Stimulated activated CD4-positive, alpha-beta T cell treated with anti-CD3 and anti-CD28 coated beads, Interleukin-1b, Interleukin-23, amount 100 ng/mL, for 48 hours (primary cell): ENCODE data around the gene HHAT.
"Not testable (repeated sequence)": the region's sequence is repeated elsewhere in the genome, so short reads cannot be mapped to it uniquely, and the experiment has no call there.

Experiments
- DNase-seq: peaks from one replicate; pipeline ENCODE4 v3.0.0-alpha.2; 2020

The HHAT gene

GRCh38 chr1:210653771-210654170 is 325.1 kb downstream of the HHAT start:
- DNase-seq, result no peak

GRCh38 chr1:210654176-210654981 is 325.7 kb downstream of the HHAT start:
- peak; percentile 13 for DNase-seq

GRCh38 chr1:210655511-210655910 is 326.8 kb downstream of the HHAT start:
- no peak for DNase-seq

GRCh38 chr1:210657806-210658205 is 329.1 kb downstream of the HHAT start:
- DNase-seq, result no peak

DNA sequence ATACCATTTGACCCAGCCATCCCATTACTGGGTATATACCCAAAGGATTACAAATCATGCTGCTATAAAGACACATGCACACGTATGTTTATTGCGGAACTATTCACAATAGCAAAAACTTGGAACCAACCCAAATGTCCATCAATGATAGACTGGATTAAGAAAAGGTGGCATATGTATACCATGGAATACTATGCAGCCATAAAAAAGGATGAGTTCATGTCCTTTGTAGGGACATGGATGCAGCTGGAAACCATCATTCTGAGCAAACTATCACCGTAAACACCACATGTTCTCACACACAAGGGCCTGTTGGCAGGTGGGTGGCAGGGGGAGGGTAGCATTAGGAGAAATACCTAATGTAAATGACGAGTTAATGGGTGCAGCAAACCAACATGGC is 332.8 kb downstream of the HHAT start:
- DNase-seq, result not testable (repeated sequence)

DNA sequence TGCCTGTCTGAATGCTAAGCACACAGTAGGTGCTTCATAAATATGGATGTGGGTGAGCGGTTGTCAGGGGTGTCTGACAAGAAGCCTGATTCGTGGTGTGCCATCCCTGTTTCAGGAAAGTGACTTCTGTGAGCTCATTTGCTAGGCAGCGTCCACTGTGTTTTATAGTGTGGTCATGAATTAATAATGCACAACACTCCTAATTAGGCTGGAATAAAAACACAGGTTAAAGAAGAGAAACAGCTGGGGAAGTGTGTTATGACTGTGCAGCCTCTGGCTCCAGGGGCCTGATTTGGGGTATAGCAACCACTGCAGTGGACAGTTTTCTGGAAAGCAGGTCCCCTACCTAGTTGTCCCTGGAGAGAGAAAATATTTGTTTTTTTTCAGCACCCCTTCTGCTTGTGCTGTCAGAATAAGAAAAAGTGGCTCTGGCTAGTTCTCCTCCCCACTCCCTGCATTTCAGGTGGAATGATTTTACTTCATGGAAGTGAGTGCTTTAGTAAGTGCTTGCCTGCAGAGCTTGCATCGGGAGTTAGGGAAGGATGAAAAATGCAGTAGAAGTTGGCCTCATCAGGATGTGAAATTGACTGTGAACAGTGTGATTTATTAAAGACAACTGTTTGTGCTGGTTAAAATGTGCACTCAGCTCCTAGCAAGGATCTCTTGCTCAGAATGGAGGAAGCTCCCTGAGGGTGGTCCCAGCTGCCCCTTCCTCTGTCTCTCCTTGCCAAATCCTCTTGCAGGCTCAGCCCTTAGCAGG is 333.8 kb downstream of the HHAT start:
- DNase-seq, result no peak

- DNase-seq, result no peak
Observed at GRCh38 chr1:210663730-210664573, 335.2 kb downstream of the HHAT start.

DNA sequence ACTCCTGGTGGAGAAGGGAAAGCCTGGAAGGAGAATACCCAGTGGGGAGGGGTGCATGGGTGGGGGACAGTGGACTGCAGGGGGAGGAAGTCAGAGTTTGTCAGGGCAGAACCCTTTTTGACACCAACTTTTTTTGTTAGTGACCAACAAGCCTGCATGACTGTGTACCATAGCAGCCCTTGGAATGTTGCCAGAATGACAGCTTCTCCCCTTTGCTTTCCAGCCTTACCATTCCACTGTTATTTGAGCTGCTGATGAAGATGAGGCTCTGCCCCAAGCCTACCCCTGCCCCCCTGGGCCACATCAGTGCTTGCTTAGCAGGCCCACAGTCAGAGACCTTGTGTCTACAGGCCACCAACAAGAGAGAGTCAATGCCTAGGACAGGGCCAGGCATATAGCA is 341.2 kb downstream of the HHAT start:
- no peak for DNase-seq

DNA sequence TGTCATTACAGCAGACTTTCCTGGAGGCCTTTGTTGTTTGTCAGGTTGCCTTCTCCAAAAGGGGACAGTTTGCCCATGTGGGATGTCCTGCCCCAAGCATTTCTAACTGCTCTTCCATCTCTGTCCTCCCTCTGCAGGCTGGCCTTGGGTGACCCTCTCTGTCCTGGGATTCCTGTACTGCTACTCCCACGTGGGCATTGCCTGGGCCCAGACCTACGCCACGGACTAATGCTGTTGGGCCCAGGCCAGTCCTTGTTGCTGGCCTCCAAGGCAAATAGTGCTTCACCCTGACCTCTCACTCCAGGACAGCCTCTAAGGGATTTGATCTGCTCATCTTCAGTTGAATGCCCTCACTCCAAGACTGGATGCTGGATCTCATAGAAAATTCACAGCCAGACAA is 345.4 kb downstream of the HHAT start:
- no peak for DNase-seq

GRCh38 chr1:210676539-210676938 is 347.8 kb downstream of the HHAT start:
- no peak for DNase-seq

- DNase-seq, result no peak
Observed at GRCh38 chr1:210677533-210677932, 348.8 kb downstream of the HHAT start.

DNA sequence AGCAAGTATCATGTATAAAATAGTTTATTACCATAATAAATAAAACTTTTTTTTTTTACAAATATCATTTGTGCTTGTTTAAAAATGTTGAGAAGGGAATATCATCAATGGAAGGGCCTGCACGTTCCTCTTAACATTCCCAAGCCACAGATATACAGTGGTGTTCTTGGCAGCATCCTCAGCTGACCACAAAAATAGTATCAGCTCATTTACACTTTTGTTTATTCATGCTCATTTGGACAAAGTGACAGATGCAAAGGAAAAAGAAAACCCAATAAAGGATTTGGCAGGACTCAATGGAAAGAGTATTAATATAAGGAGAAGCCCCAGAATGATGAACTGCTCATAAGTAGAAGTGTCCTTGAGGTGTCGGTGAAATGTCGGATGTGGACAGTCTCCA is 349.6 kb downstream of the HHAT start:
- no peak for DNase-seq

DNA sequence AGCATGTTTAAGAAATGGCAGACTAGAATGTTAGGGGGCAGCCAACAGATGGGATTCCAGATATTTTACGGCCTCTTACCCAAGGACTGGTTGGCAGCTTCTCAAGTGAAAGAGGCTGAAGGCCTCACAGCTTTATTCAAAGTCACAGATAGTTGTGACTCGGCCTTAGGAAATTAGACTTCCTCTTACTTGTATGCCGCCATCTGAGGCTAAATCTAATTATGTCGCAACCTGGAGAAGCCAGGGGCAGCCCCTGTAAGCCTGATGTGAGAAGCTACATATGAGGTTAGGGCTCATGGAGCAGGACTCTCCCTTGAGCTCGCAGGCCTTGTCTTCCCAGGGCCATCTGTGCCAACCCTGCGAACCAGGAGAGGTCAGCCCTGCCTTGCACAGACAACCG is 352.5 kb downstream of the HHAT start:
- DNase-seq, result no peak

DNA sequence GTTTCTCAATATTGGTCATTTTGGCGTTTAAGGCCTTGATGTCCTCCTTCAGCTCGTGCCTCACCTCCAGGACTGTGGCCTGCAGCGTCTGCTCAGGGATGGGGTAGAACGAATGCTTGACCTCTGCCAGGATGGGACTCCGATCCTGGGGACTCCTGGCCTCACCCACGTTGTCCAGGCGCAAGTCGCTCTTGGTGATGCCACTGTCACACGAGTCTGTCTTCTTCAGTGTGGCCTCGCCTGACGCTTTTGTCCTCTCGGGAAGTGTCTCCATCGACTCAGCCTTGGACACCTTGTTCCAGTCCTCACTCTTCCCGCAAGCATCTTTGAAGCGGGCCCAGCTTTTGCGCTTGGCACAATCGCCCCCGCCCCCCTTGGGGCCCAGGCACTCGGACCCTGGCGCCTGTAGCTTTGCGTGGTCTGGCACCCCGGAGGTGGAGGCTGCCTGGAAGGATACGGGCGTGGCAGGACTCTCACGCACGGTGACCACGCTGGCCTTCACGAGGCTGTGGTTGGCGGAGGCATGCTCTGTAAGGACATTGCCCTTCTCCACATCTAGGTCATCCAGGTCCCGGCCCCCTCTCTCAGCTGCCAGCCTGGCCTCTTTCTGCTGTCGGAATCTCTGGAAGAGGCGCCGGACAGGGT is 354.8 kb downstream of the HHAT start:
- DNase-seq, result no peak

DNA sequence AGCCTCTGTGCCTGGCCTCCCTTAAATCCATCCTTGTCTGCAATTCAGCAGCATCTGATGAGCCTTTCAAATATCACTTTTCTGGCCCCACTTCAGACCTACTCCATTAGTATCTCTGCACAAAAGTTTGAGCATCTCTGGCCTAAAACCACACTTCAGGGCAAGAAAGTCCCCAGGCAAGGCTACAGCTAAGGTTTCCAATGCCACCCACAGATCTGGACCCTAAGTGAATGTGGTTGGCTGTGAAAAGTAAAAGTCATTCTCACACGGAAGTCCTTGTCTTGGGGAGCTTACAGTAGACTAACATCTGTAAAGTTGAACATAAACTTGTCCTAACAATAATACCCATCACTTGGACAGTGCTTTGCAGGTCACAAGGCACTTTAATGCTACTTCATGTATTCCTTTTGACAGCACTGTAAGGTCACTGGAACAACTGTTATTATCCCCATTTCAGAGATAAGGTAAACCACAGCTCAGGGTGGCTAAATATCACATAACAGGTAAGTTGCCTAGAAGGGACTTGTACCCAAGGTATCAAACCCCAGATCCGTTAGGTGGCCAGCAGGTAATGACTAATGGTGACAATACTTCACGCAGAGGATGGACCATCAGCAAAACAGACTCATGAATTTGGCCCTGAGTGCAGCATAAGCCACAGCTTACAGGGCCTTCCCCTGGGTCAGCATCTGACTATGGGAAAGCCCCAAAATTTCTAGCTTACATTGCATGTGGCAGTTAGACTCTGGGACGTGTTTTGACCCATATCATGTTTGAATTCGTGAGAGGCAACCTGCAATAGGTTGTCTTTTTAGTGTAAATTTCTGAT is 356.0 kb downstream of the HHAT start:
- DNase-seq, result no peak

DNA sequence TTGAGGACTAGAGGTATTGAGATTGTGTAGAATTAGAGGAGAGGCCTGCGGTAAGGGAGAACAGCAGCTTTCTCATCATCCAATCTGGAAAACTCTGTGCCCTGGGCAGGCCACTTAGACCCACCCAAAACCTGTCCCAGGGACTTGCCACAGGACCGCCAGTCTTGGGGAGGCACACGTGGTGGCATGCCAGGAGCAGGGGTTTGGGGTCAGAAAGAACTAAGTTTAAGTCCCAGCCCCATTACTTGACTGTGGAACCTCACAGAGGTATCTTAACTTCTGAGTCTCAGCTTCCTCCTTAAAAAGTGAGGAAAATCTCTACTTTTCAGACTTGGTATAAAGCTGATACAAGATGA is 356.6 kb downstream of the HHAT start:
- no peak for DNase-seq

GRCh38 chr1:210686841-210687240 is 358.1 kb downstream of the HHAT start:
- DNase-seq, result no peak

- DNase-seq, result no peak
Observed at GRCh38 chr1:210687582-210688279, 359.0 kb downstream of the HHAT start.

- DNase-seq, result no peak
Observed at GRCh38 chr1:210688512-210689234, 360.0 kb downstream of the HHAT start.

DNA sequence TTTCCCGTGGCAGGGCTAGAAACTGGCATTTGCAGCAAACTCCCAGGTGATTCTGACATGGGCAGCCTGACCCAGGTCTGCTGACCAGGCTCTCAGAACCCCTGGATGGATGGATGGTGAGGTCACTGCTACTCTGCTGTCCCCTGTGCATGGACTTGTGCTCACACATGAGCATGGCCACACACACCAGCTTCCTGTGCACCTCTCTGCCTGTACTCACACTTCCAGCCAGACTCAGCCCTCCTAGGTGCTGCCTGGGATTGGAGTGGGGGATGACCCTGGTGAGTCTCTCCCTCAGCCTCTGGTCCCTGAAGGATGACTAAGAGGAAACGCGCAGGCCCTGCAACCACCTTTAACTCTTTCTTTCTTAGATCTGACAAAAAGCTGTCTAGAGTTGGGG is 361.1 kb downstream of the HHAT start:
- no peak for DNase-seq

DNA sequence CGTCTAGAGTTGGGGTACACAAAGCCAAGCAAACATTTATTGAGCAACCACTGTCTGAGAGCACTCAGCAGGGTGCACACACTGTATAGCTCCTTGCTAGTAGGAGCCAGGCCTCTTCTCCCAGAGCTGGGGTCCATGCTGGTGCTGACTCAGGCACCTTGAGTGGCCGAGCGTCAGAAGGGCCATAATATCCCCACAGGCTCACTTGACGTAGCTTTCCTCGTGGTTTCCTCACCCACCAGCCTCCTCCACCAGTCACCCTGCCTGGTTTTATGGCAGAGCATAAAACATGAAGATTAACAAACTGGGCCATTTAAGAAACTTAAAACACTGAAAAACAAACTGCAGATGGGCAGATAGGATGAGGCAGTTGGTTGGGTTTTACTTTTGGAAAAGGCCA is 361.5 kb downstream of the HHAT start:
- DNase-seq, result no peak
